Measurements from ENCODE around the gene LARGE1.

LARGE1 gene

GRCh38 chr22:33678523-33678922 lies 241.8 kb downstream of the LARGE1 start:
- Histone ChIP-seq H3K4me2 (ENCODE audit: low read length) (no peak overlapping the region), H3K4me3 (ENCODE audit: low read length) (no peak overlapping the region), H3K9me3 (replicated peaks; ENCODE audit: low read length) (no peaks in the 10 kb centered on the region), H3K27me3 (ENCODE audit: control insufficient read depth, insufficient read depth, low read length) (no peaks in the 10 kb centered on the region), H3K9ac (ENCODE audit: low read depth, low read length) (no peak overlapping the region), H3K36me3 (ENCODE audit: insufficient read depth, low read length) (no peaks in the 10 kb centered on the region), H3K4me1 (ENCODE audit: control insufficient read depth, insufficient read depth, low read length) (no peaks in the 10 kb centered on the region)

- H3K9me3 ChIP-seq (replicated peaks; ENCODE audit: low read length): no peaks in the 10 kb centered on the region
- H3K4me3 ChIP-seq (ENCODE audit: low read length): no peak overlapping the region
- H3K27me3 ChIP-seq (ENCODE audit: control insufficient read depth, insufficient read depth, low read length): no peaks in the 10 kb centered on the region
- no peaks in the 10 kb centered on the region for H3K4me1 ChIP-seq (ENCODE audit: control insufficient read depth, insufficient read depth, low read length)
- H3K36me3 ChIP-seq (ENCODE audit: insufficient read depth, low read length): no peaks in the 10 kb centered on the region
- H3K4me2 ChIP-seq (ENCODE audit: low read length): no peak overlapping the region
- no peak overlapping the region for H3K9ac ChIP-seq (ENCODE audit: low read depth, low read length)
Observed at GRCh38 chr22:33677536-33677935, 242.7 kb downstream of the LARGE1 start.

GRCh38 chr22:33674357-33674756 lies 245.9 kb downstream of the LARGE1 start:
- no peak overlapping the region for H3K4me2 ChIP-seq (ENCODE audit: low read length)
- H3K36me3 ChIP-seq (ENCODE audit: insufficient read depth, low read length): no peaks in the 10 kb centered on the region
- no peaks in the 10 kb centered on the region for H3K27me3 ChIP-seq (ENCODE audit: control insufficient read depth, insufficient read depth, low read length)
- no peak overlapping the region for H3K9ac ChIP-seq (ENCODE audit: low read depth, low read length)
- no peaks in the 10 kb centered on the region for H3K9me3 ChIP-seq (replicated peaks; ENCODE audit: low read length)
- H3K4me1 ChIP-seq (ENCODE audit: control insufficient read depth, insufficient read depth, low read length): no peaks in the 10 kb centered on the region
- no peak overlapping the region for H3K4me3 ChIP-seq (ENCODE audit: low read length)

GRCh38 chr22:33669746-33670145 lies 250.5 kb downstream of the LARGE1 start:
- Histone ChIP-seq H3K9me3 (replicated peaks; ENCODE audit: low read length) (no peaks in the 10 kb centered on the region), H3K4me2 (ENCODE audit: low read length) (no peak overlapping the region), H3K27me3 (ENCODE audit: control insufficient read depth, insufficient read depth, low read length) (no peaks in the 10 kb centered on the region), H3K36me3 (ENCODE audit: insufficient read depth, low read length) (no peaks in the 10 kb centered on the region), H3K4me3 (ENCODE audit: low read length) (no peak overlapping the region), H3K9ac (ENCODE audit: low read depth, low read length) (no peak overlapping the region), H3K4me1 (ENCODE audit: control insufficient read depth, insufficient read depth, low read length) (no peaks in the 10 kb centered on the region)

GRCh38 chr22:33666961-33667619 lies 253.2 kb downstream of the LARGE1 start:
- Histone ChIP-seq H3K36me3 (ENCODE audit: insufficient read depth, low read length) (no peaks in the 10 kb centered on the region), H3K4me3 (ENCODE audit: low read length) (no peak overlapping the region), H3K4me2 (ENCODE audit: low read length) (no peak overlapping the region), H3K9ac (ENCODE audit: low read depth, low read length) (no peak overlapping the region), H3K9me3 (replicated peaks; ENCODE audit: low read length) (no peaks in the 10 kb centered on the region), H3K27me3 (ENCODE audit: control insufficient read depth, insufficient read depth, low read length) (no peaks in the 10 kb centered on the region), H3K4me1 (ENCODE audit: control insufficient read depth, insufficient read depth, low read length) (no peaks in the 10 kb centered on the region)

- Histone ChIP-seq H3K27me3 (ENCODE audit: control insufficient read depth, insufficient read depth, low read length) (no peaks in the 10 kb centered on the region), H3K9me3 (replicated peaks; ENCODE audit: low read length) (no peaks in the 10 kb centered on the region), H3K36me3 (ENCODE audit: insufficient read depth, low read length) (no peaks in the 10 kb centered on the region), H3K4me2 (ENCODE audit: low read length) (no peak overlapping the region), H3K4me1 (ENCODE audit: control insufficient read depth, insufficient read depth, low read length) (no peaks in the 10 kb centered on the region), H3K9ac (ENCODE audit: low read depth, low read length) (no peak overlapping the region), H3K4me3 (ENCODE audit: low read length) (no peak overlapping the region)
Observed at GRCh38 chr22:33666279-33666960, 253.9 kb downstream of the LARGE1 start.

GRCh38 chr22:33659448-33659847 lies 260.8 kb downstream of the LARGE1 start:
- Histone ChIP-seq H3K4me3 (ENCODE audit: low read length) (no peak overlapping the region), H3K4me2 (ENCODE audit: low read length) (no peak overlapping the region), H3K27me3 (ENCODE audit: control insufficient read depth, insufficient read depth, low read length) (no peaks in the 10 kb centered on the region), H3K9me3 (replicated peaks; ENCODE audit: low read length) (no peaks in the 10 kb centered on the region), H3K36me3 (ENCODE audit: insufficient read depth, low read length) (no peaks in the 10 kb centered on the region), H3K4me1 (ENCODE audit: control insufficient read depth, insufficient read depth, low read length) (no peaks in the 10 kb centered on the region), H3K9ac (ENCODE audit: low read depth, low read length) (no peak overlapping the region)

GRCh38 chr22:33658775-33659174 lies 261.5 kb downstream of the LARGE1 start:
- Histone ChIP-seq H3K9me3 (replicated peaks; ENCODE audit: low read length) (no peaks in the 10 kb centered on the region), H3K4me2 (ENCODE audit: low read length) (no peak overlapping the region), H3K36me3 (ENCODE audit: insufficient read depth, low read length) (no peaks in the 10 kb centered on the region), H3K4me3 (ENCODE audit: low read length) (no peak overlapping the region), H3K27me3 (ENCODE audit: control insufficient read depth, insufficient read depth, low read length) (no peaks in the 10 kb centered on the region), H3K4me1 (ENCODE audit: control insufficient read depth, insufficient read depth, low read length) (no peaks in the 10 kb centered on the region), H3K9ac (ENCODE audit: low read depth, low read length) (no peak overlapping the region)

- Histone ChIP-seq H3K4me1 (ENCODE audit: control insufficient read depth, insufficient read depth, low read length) (no peaks in the 10 kb centered on the region), H3K9ac (ENCODE audit: low read depth, low read length) (no peak overlapping the region), H3K36me3 (ENCODE audit: insufficient read depth, low read length) (no peaks in the 10 kb centered on the region), H3K4me3 (ENCODE audit: low read length) (no peak overlapping the region), H3K4me2 (ENCODE audit: low read length) (no peak overlapping the region), H3K9me3 (replicated peaks; ENCODE audit: low read length) (no peaks in the 10 kb centered on the region), H3K27me3 (ENCODE audit: control insufficient read depth, insufficient read depth, low read length) (no peaks in the 10 kb centered on the region)
Observed at GRCh38 chr22:33657670-33658069, 262.6 kb downstream of the LARGE1 start.

- H3K4me1 ChIP-seq (ENCODE audit: control insufficient read depth, insufficient read depth, low read length): no peaks in the 10 kb centered on the region
- H3K36me3 ChIP-seq (ENCODE audit: insufficient read depth, low read length): no peaks in the 10 kb centered on the region
- no peak overlapping the region for H3K9ac ChIP-seq (ENCODE audit: low read depth, low read length)
- H3K4me3 ChIP-seq (ENCODE audit: low read length): no peak overlapping the region
- no peaks in the 10 kb centered on the region for H3K27me3 ChIP-seq (ENCODE audit: control insufficient read depth, insufficient read depth, low read length)
- no peak overlapping the region for H3K4me2 ChIP-seq (ENCODE audit: low read length)
- H3K9me3 ChIP-seq (replicated peaks; ENCODE audit: low read length): no peaks in the 10 kb centered on the region
Observed at GRCh38 chr22:33656808-33657628, 263.3 kb downstream of the LARGE1 start.

GRCh38 chr22:33654173-33654895 lies 265.9 kb downstream of the LARGE1 start:
- H3K36me3 ChIP-seq (ENCODE audit: insufficient read depth, low read length): no peaks in the 10 kb centered on the region
- H3K9ac ChIP-seq (ENCODE audit: low read depth, low read length): no peak overlapping the region
- H3K4me2 ChIP-seq (ENCODE audit: low read length): no peak overlapping the region
- H3K4me3 ChIP-seq (ENCODE audit: low read length): no peak overlapping the region
- H3K4me1 ChIP-seq (ENCODE audit: control insufficient read depth, insufficient read depth, low read length): no peaks in the 10 kb centered on the region
- no peaks in the 10 kb centered on the region for H3K27me3 ChIP-seq (ENCODE audit: control insufficient read depth, insufficient read depth, low read length)
- H3K9me3 ChIP-seq (replicated peaks; ENCODE audit: low read length): no peaks in the 10 kb centered on the region
